ENCODE measurements around the gene FAM229B.
A peak's percentile ranks its signal among the peaks of the same experiment; 100 is the strongest.
"Not testable (repeated sequence)": the region's sequence is repeated elsewhere in the genome, so short reads cannot be mapped to it uniquely, and the experiment has no call there.

FAM229B gene

GRCh38 chr6:112087136-112087911 is at the start of gene FAM229B, which contains the start of gene TUBE1:
TSS of gene FAM229B (plus strand) at chr6:112087591. CDS start at chr6:112099284, 11,693 bp downstream.
TSS of gene TUBE1 (minus strand) at chr6:112087482. CDS start at chr6:112087434, 48 bp downstream.
- peak; percentile 92 for DNase-seq (ENCODE audit: low spot score)

GRCh38 chr6:112037783-112038216 is 49.6 kb upstream of the FAM229B start:
- DNase-seq (ENCODE audit: low spot score): no peak

GRCh38 chr6:112038268-112038667 is 49.1 kb upstream of the FAM229B start:
- no peak for DNase-seq (ENCODE audit: low spot score)

- DNase-seq (ENCODE audit: low spot score): no peak
Observed at GRCh38 chr6:112038756-112039430, 48.5 kb upstream of the FAM229B start.

GRCh38 chr6:112039431-112039770 is 48.0 kb upstream of the FAM229B start:
- DNase-seq (ENCODE audit: low spot score): no peak

- DNase-seq (ENCODE audit: low spot score): no peak
Observed at GRCh38 chr6:112040956-112041355, 46.4 kb upstream of the FAM229B start.

- no peak for DNase-seq (ENCODE audit: low spot score)
Observed at GRCh38 chr6:112041535-112041934, 45.9 kb upstream of the FAM229B start.

GRCh38 chr6:112043032-112044007 is 44.1 kb upstream of the FAM229B start:
- peak; percentile 90 for DNase-seq (ENCODE audit: low spot score)

GRCh38 chr6:112044196-112044595 is 43.2 kb upstream of the FAM229B start:
- DNase-seq (ENCODE audit: low spot score): no peak

- no peak for DNase-seq (ENCODE audit: low spot score)
Observed at GRCh38 chr6:112044856-112045255, 42.5 kb upstream of the FAM229B start.

- DNase-seq (ENCODE audit: low spot score): not testable (repeated sequence)
Observed at GRCh38 chr6:112047523-112047922, 39.9 kb upstream of the FAM229B start.

GRCh38 chr6:112049026-112049799 is 38.2 kb upstream of the FAM229B start:
- no peak for DNase-seq (ENCODE audit: low spot score)

GRCh38 chr6:112049996-112050395 is 37.4 kb upstream of the FAM229B start:
- no peak for DNase-seq (ENCODE audit: low spot score)

- no peak for DNase-seq (ENCODE audit: low spot score)
Observed at GRCh38 chr6:112050429-112050828, 37.0 kb upstream of the FAM229B start.

- not testable (repeated sequence) for DNase-seq (ENCODE audit: low spot score)
Observed at GRCh38 chr6:112051251-112051740, 36.1 kb upstream of the FAM229B start.

- no peak for DNase-seq (ENCODE audit: low spot score)
Observed at GRCh38 chr6:112054001-112054400, 33.4 kb upstream of the FAM229B start, which contains the start of gene CCN6. TSS of gene CCN6 (plus strand) at chr6:112054104. CDS start at chr6:112054358, 254 bp downstream.

GRCh38 chr6:112054555-112055190 is 32.7 kb upstream of the FAM229B start:
- DNase-seq (ENCODE audit: low spot score): no peak

GRCh38 chr6:112058243-112059032 is 29.0 kb upstream of the FAM229B start:
- no peak for DNase-seq (ENCODE audit: low spot score)

GRCh38 chr6:112061605-112062004 is 25.8 kb upstream of the FAM229B start:
- no peak for DNase-seq (ENCODE audit: low spot score)

GRCh38 chr6:112062966-112063365 is 24.4 kb upstream of the FAM229B start:
- no peak for DNase-seq (ENCODE audit: low spot score)

All from CD4-positive, alpha-beta T cell treated with Interleukin-6 at 100 ng/mL for 8 hours (primary cell).